HL-60/S4 treated with phorbol 12-myristate 13-acetate at 8.2 ng/mL for 4 days and 3 days (cell line): ENCODE measurements around the gene PANK4.

ENCODE experiments used
- in situ Hi-C: fragments of 300-500 bp; cut with MboI; formaldehyde crosslinking; loops from 2 replicates; pipeline ENCODE4 v1.15.0; 2022; ENCODE audit warnings: low sequenced_read_pairs

Gene PANK4

DNA sequence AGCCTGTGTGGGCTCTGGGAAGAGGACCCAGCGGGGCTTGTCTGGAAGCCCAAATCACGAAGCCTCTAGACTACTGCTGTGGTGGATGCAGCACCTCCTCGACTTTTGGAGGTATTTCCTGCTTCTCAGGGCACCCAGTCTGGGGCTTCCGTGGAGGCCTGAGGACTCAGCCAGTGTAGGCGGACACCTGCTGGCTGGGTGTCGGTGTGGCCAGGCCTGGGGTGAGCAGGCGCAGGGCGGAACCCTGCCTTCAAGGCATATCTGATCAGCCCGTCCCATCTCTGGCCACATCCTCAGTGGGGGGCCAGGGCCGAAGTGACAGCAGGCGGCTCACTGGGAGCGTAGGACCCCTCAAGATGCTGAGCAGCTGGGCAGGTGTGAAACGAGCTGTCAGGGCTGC is 43.4 kb downstream of the PANK4 start:
- in situ Hi-C loops: no loop called here

DNA sequence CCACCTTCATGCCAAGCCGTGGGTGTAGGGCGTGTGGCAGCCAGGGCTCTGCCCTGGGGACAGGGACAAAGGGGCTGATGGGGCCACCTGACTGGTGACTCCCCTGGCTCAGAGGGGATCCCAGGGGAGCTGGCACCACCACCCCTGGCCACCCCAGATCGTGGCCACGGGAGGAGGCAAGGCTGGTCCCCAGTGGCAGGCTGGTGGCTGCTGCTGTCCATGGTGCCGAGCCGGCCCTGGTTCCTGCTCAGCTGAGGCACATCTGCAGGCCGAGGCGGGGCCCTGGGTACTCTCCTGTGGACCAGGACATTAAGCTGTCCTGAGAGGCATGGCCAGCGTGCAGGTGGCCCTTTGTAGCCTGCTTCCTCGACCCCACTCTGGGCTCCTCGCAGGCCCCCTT is 43.8 kb downstream of the PANK4 start:
- in situ Hi-C loops: no loop called here

- in situ Hi-C loops: no loop called here
These were observed 44.5 kb downstream of the PANK4 start for GRCh38 chr1:2481885-2482284.

GRCh38 chr1:2480986-2481364 is 45.4 kb downstream of the PANK4 start:
- in situ Hi-C loops: no loop called here

GRCh38 chr1:2480236-2480985 is 46.0 kb downstream of the PANK4 start:
- in situ Hi-C loops: no loop called here

GRCh38 chr1:2479618-2480017 is 46.8 kb downstream of the PANK4 start:
- in situ Hi-C loops: no loop called here

DNA sequence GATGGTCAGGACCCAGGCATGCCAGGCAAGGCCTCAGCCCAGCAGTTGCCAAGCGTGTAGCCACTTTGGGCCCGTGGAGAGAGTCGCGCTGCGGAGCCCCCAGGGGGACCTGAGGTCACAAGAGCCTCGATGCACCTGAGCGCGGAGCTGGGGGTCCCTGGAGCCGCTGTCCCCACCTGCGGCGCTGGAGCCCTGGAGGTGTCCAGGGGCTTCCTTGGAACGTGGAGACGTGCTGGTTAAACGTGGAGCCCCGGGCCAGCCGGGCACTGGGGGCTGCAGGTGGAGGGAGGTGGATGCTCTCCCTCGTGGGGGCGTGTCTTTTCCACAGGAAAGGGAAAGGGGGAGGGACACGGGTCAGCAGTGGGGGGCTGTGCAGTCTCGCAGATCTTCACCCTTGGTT is 47.2 kb downstream of the PANK4 start:
- in situ Hi-C loops: no loop called here

GRCh38 chr1:2477791-2478499 is 48.5 kb downstream of the PANK4 start:
- in situ Hi-C loops: no loop called here

DNA sequence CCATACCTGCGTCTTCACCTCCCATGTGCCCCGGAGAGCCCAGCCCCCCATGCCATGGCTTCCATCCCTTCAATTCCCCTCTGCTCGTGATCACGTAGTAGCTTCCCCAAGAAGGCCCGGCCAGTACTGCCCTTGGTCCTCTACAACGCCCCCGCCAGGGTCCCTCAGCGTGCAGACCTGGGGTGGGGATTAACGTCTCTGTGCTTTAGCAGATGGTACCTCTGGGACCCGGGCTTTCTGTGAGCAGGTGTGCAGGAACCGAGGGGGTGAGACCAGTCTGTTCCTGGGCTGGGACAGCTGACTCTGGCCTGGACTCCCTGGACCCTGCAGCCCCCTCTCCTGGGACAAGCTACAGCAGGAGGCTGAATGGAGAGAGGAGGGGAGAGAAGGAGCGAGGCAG is 49.1 kb downstream of the PANK4 start:
- in situ Hi-C loops: no loop called here

GRCh38 chr1:2476061-2476999 is 50.1 kb downstream of the PANK4 start, which contains the start of gene PLCH2:
PLCH2 (plus strand) TSS chr1:2476289; CDS start chr1:2476589, 300 bp downstream.
- in situ Hi-C loops: no loop called here

DNA sequence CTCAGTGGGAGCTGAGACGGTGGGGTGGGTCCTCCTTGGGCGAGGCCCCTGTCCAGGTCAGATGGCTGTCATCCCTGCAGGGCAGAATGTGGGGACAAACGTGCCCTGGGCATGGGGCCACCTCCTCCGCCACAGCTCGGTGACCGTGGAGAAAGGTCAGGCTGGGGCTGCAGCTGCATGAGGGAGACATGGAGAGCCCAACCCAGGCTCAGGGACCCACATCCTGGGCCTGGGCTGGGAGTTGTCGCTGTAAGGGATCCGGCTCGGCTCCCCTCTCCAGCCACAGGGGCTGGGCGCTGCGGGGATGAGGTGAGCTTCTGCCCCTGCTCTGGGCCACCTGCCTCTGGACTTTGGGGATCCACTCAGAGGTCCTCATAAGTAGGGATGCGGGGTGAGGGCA is 50.8 kb downstream of the PANK4 start:
- in situ Hi-C loops: no loop called here

DNA sequence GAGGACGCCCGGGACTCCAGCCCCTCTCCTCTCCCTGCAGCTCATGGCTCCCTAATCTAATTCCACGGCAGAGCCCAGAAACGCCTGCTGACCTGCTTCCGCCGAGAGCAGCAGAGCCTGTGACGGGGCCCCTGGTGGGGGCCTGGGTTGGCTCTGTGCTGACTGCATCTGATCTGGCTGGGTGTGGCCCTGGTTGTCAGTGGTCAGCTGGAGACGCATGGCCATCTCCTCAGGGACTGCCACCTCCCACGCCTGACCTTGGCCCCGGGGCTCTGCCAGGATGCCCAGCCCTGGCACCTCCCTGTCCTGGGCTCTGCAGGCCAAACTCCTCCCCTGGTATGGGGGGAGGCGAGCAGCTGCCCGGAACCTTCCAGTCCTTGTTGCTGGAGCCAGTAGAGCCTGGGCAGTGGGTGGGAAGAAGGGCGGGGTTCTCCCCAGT is 51.4 kb downstream of the PANK4 start:
- in situ Hi-C loops: no loop called here

DNA sequence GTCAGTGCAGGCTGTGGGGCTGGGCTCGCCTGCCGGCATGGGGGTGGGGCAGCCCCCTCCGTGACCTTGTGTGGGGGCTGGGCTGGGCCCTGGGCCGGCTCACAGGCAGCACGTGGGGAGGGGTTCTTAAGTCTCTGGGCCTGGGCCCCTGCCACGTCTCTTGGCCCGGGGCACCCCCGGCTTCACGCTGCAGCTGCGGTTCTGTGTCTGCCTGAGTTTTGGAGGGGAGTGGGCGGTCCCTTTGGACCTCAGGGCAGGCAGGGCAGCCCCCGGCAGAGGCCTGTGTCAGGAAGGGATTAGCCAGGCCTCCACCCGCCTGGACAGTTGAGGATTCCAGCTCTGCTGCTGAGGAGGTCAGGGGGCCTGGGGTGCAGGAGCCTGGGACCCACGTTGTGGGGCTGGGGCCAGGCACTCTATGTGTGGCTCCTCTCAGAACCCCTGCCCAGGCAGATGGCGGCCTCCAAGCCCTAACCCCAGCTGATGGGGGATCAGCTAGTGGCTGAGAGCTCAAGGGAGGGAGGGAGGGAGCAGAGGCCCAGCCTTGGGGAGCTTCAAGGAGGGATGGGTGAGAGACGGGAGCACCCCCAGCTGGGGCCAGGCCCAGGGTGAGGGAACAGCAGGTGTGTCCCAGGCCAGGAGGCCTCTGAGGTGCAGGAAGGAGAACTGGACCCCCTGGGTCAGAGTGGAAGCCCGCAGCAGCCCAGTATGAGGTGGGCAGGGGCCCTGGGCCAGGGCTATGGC is 52.1 kb downstream of the PANK4 start:
- in situ Hi-C loops: no loop called here

DNA sequence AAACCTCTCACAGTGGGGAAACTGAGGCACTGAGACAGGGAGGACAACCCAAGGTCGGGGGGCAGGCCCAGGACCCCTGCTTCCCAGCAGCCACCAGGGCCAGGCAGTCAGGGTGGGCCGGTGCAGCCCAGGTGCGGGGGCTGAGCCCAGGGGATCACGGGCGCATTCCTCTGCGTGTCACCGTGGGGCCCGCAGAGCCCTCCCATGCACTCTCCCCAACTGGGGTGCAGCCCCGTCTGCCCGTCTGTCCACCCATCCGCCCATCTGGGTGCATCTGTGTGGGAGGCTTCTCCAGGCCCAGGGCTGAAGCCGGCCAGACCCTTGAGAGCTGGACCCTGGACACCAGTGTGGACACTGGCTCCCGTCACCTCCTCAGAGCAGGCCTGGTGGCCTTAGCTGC is 53.2 kb downstream of the PANK4 start:
- in situ Hi-C loops: no loop called here

DNA sequence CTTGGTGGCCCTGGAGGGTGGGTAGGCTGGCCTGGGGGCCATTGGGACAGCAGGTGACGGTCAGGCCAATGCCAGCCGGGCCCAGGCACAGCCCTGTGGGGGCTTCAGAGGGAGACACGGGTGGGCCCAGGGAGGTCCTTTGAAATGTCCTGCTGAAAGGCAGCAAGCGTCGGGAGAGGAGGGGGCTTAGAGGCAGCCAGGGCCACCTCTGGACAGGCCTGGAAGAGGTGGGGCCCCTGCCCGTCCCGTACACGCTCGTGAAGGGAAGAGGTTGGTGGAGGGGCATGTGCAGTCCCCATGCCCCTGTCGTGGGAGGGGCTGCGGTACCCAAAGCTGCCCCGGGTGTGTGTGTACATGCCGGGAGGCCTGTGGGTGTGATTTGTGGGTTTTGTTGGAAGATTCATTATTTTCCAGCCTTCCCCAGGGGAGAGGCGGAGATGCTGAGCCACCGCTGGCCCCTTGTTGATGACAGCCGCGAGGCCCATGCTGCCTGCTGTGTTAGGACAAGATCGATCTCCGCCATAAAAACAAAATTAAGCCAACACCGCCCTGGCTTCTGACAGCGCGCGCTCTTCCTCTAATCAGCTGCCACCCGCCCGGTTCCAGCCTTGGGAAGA is 53.7 kb downstream of the PANK4 start:
- in situ Hi-C loops: no loop called here

- in situ Hi-C loops: no loop called here
These were observed 54.3 kb downstream of the PANK4 start for GRCh38 chr1:2472109-2472508.

DNA sequence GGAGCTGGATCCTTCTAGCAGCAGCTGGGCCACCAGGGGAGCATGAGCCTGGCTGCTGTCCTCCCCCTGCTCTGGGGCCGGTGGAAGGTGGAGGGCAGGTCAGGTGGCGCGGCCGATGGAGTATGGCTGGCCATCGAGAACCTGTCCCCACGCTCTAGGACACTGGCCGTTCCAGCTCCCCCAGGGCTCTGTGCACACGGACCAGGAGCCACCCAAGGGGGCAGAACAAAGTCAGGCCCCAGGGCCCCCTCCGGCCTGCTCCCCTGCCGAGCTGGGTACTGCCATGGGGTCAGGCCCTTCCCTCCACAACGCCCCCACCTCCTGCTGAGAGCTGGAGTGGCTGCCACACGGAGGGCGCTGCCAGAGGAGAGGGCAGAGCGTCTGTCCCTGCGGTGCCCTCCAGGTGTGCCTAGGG is 54.8 kb downstream of the PANK4 start:
- in situ Hi-C loops: no loop called here

DNA sequence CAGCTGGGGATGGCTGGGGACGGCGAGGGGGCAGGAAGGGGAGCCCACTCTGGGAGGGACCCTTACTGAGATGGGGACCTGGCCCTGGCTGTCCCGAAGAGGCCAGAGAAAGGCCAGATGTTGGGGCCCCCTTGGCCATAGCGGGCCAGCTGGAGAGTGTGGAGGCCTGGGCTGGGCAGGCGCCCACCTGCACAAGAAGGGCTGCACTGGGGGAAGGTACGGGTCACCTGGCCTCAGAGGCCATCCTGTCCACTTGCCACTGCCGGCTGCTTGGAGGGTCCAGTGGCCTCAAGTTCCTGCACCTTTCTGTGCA is 55.3 kb downstream of the PANK4 start:
- in situ Hi-C loops: no loop called here

DNA sequence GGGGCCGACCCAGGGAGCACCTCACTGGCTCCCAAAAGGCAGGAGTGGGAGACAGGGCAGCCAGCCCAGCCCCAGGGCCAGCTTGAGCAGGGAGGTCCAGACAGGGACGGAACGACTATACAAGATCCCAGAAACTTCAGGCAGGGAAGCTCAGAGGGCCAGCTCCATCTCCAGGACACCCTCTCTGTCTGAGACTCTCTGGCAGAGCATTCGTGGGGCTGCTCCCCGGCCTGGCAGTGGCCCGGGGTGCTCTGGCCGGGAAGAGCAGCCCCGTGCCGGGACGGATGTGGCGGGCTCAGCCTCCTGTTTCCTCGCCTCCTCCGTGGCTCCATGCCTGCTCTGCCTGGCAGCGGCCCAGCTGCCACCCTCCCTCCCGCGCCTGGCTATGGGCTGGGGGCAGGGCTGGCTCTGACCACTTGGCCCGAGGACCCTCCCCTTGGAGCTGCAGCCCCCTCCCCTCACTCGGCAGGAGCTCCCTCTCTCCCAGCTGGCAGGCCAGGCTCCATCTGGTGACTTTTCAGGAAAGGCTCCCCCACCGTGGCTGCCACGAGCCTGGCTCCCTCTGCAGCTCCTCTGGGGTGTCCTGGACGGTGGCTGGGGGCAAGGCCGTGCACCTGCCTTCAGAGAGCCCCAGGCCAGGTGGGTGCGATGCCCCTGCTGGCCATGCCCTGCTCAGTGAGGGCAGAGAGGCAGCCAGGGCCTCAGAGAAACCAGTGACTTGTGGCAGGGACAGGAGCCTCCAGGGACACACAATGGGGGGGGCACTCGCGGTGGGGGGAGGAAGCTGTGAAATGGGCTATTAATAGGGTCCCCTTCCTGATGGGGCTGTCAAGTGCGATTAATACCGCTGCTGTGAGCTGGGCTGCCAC is 55.9 kb downstream of the PANK4 start:
- in situ Hi-C loops: no loop called here
